Left lung (tissue), 10 donors: ENCODE results near the gene RBM24. TPM values are rescaled to one million over a fixed set of nuclear protein-coding genes. Genes with fewer than 3 reads are reported as not detected.

ENCODE experiments used
- ATAC-seq: fragments of 200-7000 bp; cut with Tn5 transposase; one replicate; pipeline ENCODE4 v1.9.1; 2020; ENCODE audit warnings: moderate library complexity
- DNase-seq, 4 donors: peaks; one replicate each; pipeline ENCODE4 v3.0.0-alpha.2; 2013 to 2020
- H3K27ac ChIP-seq, 2 donors: fragments of 200-600 bp; sonication (generic) in 1 of 2; one replicate each; pipeline versions ENCODE4 v1.5.0 to v1.8.0; 2020 to 2021
- H3K27me3 ChIP-seq, 2 donors: fragments of 200-600 bp; sonication (generic) in 1 of 2; one replicate each; pipeline versions ENCODE4 v1.5.0 to v1.8.0; 2020 to 2021
- H3K36me3 ChIP-seq, 2 donors: fragments of 200-600 bp; sonication (generic) in 1 of 2; one replicate each; pipeline versions ENCODE4 v1.5.0 to v1.8.0; 2020 to 2021
- H3K4me1 ChIP-seq, 2 donors: fragments of 200-600 bp; one replicate each; pipeline ENCODE4 v1.8.0; 2021
- H3K4me3 ChIP-seq, 2 donors: fragments of 200-600 bp; sonication (generic) in 1 of 2; one replicate each; pipeline versions ENCODE4 v1.5.0 to v1.8.0; 2020 to 2021; ENCODE audit warnings: mild to moderate bottlenecking in 1 of 2
- H3K9me3 ChIP-seq, 2 donors: fragments of 200-600 bp; sonication (generic) in 1 of 2; one replicate each; pipeline versions ENCODE4 v1.5.0 to v1.8.0; 2020 to 2021
- CTCF ChIP-seq, 2 donors: fragments of 200-600 bp; sonication (generic) in 1 of 2; IDR thresholded peaks; one replicate each; pipeline versions ENCODE4 v1.5.0 to v1.8.0; 2021; ENCODE audit warnings: antibody characterized with exemption in 2 of 2
- intact Hi-C, 2 donors: fragments of 100-400 bp; cut with DNase I; formaldehyde crosslinking; loops; one replicate each; pipeline versions ENCODE4 v1.11.2 to v1.14.2; 2022
- polyA plus RNA-seq, 6 donors: library from polyadenylated mRNA; unstranded; fragments of 120-200 nt; gene quantifications; one replicate each; pipeline ENCODE4 v1.2.1, GENCODE V29; 2013; ENCODE audit not compliant: insufficient read length in 6 of 6
- total RNA-seq, 2 donors: library from RNA; stranded (reverse); fragmentation: NEBNext Ultra II Directional; extraction: Animal tissue kit (Norgen Biotek cat#: 25700); gene quantifications; one replicate each; pipeline ENCODE4 v1.2.1, GENCODE V29; 2021
- donor health status: DM: no; HTN: yes; CAD: no.
- donor health status: DM: no; HTN: no; CAD: no.

The RBM24 gene
- total and polyA plus RNA-seq, 8 donors: 0.47 to 5.7 (median 4.4) TPM

- DNase-seq: no peak
- H3K27ac ChIP-seq: no peak overlapping the region
- no peak for ATAC-seq
- H3K9me3 ChIP-seq: no peaks in the 10 kb centered on the region
- H3K36me3 ChIP-seq: no peaks in the 10 kb centered on the region
- TF ChIP-seq CTCF (IDR thresholded peaks at IDR 0.05): no peak
- peaks cover 11 to 45% of the 10 kb centered on the region in 2 donors for H3K27me3 ChIP-seq
- intact Hi-C loops: no loop called here
- H3K4me1 ChIP-seq: peaks cover 0 to 9% of the 10 kb centered on the region in 2 donors
- no peak overlapping the region for H3K4me3 ChIP-seq
Observed at GRCh38 chr6:17277256-17277655, 3.9 kb upstream of the RBM24 start.

DNA sequence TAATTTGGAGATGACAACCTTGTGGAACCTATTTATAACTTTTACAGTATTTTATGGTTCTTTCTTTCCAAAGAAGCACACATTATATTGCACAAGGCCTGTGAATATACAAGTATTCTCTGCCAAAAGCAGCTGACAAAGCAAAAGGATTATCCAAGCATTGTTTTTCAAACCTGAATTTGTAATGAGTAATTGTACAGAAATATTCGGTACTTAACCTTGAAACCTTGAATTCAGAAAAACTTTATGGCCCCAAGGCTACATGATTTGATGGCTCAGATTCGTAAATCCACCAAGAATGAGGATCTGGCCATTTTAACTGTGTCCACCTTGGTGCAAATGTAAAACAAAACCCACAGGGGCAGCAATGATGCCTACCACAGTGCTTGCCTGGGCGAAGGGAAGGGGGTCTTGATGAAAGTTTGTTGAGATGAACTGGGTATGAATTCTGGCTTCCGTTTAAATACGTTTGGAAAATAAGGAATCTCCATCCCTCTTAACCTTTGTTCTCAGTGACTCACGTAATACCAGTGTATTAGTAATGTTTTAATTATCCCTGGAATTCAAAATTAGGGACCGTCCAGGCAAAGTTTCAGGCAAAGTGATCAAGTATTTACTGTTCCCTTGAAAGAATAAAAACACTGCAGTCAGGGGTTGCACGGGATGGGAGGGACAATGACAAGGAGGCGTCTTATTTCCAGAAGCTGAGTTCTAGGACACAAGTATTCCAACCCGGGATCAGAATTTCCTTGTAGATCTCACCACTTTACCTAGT lies 2.7 kb upstream of the RBM24 start:
- ATAC-seq (no peak), DNase-seq (no peak)
- no peak overlapping the region for H3K27ac ChIP-seq
- no peak for TF ChIP-seq CTCF (IDR thresholded peaks at IDR 0.05)
- H3K9me3 ChIP-seq: no peaks in the 10 kb centered on the region
- peaks cover 0 to 9% of the 10 kb centered on the region in 2 donors for H3K4me1 ChIP-seq
- H3K27me3 ChIP-seq: peaks cover 11 to 57% of the 10 kb centered on the region in 2 donors
- intact Hi-C loops: no loop called here
- H3K4me3 ChIP-seq: no peak overlapping the region
- H3K36me3 ChIP-seq: no peaks in the 10 kb centered on the region

- DNase-seq (no peak), ATAC-seq (no peak)
- Histone ChIP-seq H3K27ac (no peak overlapping the region), H3K4me3 (no peak overlapping the region), H3K27me3 (peaks cover 11 to 74% of the 10 kb centered on the region in 2 donors), H3K9me3 (no peaks in the 10 kb centered on the region), H3K4me1 (peaks cover 0 to 9% of the 10 kb centered on the region in 2 donors), H3K36me3 (no peaks in the 10 kb centered on the region)
- no peak for TF ChIP-seq CTCF (IDR thresholded peaks at IDR 0.05)
- intact Hi-C loops: no loop called here
Observed at GRCh38 chr6:17280138-17280537, 1.0 kb upstream of the RBM24 start.

GRCh38 chr6:17280552-17281090 lies 540 bp upstream of the RBM24 start:
- H3K27ac ChIP-seq: no peak overlapping the region
- H3K36me3 ChIP-seq: no peaks in the 10 kb centered on the region
- H3K4me1 ChIP-seq: peaks cover 0 to 9% of the 10 kb centered on the region in 2 donors
- TF ChIP-seq CTCF (IDR thresholded peaks at IDR 0.05): no peak
- peak overlapping the region; percentile 34 to 44 for H3K4me3 ChIP-seq
- ATAC-seq: peak; percentile 72
- no peaks in the 10 kb centered on the region for H3K9me3 ChIP-seq
- DNase-seq: peak in 3 of 4 donors; percentile 49 to 81 (median 53)
- peaks cover 11 to 78% of the 10 kb centered on the region in 2 donors for H3K27me3 ChIP-seq
- intact Hi-C loops: no loop called here
